Tongue (tissue), 1 donor: ENCODE measurements around the gene PLCZ1. TPM values are rescaled to one million over a fixed set of nuclear protein-coding genes. Genes with fewer than 3 reads are reported as not detected.

Experiments used
- total RNA-seq: library from RNA; depleted of rRNA; stranded (reverse); fragments of >200 nt; gene quantifications from one replicate; pipeline ENCODE4 v1.2.3, GENCODE V29; 2014

The PLCZ1 gene
- total RNA-seq, 1 donor from 2014 or later, result not detected

Other genes with a start within 250 kb of the PLCZ1 start
- gene CAPZA3, start 107 bp upstream of the PLCZ1 start, total RNA-seq, result not detected